HG03575 (cell line): ENCODE measurements around the gene MMAA.
"Not testable (repeated sequence)": the region's sequence is repeated elsewhere in the genome, so short reads cannot be mapped to it uniquely, and the experiment has no call there.

Experiments used
- ATAC-seq: cut with Tn5 transposase; IDR thresholded peaks from one replicate; pipeline ENCODE4 v1.9.1; 2021; ENCODE audit not compliant: unreplicated experiment, insufficient number of reproducible peaks, low FRiP score; ENCODE audit errors: extremely low read depth

MMAA gene

DNA sequence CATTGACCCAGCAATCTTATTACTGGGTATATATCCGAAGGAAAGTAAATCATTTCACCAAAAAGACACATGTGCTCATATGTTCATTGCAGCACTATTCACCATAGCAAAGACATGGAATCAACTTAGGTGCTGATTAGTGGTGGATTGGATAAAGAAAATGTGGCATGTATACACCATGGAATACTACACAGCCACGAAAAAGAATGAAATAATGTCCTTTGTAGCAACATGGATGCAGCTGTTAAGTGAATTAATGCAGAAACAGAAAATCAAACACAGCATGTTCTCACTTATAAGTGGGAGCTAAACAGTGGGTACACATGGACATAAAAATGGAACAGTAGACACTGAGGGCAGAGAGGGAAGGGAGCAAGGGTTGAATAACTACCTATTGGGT lies 72.2 kb downstream of the MMAA start:
- not testable (repeated sequence) for ATAC-seq

DNA sequence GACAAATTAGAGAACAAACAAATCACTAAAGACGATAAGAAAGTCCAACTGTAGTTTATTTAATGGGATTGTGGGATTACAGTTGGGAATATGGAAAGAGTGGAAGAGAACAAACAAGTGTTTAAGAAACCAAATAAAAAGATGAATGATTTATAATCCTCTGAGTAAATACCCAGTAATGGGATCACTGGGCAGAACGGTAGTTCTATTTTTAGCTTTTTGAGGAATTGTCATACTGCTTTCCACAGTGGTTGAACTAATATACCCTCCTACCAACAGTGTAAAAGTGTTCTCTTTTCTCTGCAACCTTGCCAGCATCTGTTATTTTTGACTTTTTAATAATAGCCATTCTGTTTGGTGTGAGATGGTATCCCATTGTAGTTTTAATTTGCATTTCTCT lies 75.7 kb downstream of the MMAA start:
- no peak for ATAC-seq

DNA sequence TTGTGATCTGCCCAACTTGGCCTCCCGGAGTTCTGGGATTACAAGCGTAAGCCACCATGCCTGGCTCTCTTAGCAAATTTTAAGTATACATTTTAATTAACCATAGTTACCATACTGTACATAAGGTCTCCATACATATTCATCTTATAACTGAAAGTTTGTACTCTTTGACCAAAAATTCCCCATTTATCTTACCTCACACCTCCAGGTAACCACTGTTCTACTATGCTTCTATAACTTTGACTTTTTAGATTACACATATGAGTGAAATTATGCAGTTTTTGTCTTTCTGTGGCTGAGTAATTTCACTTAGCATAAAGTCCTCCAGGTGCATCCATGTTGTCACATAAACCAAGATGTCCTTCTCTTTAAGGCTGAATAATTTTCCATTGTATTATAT lies 78.1 kb downstream of the MMAA start:
- no peak for ATAC-seq

DNA sequence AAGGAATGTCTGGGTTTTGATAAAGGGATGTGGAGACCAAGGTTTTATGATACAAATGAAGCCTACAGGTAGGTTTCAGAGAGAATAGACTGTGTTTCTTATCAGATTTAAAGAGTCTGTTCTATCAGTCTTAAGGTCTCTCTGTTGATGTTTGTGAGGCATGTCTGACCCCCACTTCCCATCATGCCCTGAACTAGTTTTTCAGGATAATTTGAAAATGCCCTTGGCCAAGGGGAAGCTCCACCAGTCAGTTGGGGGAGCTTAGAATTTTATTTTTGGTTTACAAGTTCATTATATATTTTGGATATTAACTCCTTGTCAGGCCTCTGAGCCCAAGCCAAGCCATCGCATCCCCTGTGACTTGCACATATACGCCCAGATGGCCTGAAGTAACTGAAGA lies 79.3 kb downstream of the MMAA start:
- no peak for ATAC-seq

DNA sequence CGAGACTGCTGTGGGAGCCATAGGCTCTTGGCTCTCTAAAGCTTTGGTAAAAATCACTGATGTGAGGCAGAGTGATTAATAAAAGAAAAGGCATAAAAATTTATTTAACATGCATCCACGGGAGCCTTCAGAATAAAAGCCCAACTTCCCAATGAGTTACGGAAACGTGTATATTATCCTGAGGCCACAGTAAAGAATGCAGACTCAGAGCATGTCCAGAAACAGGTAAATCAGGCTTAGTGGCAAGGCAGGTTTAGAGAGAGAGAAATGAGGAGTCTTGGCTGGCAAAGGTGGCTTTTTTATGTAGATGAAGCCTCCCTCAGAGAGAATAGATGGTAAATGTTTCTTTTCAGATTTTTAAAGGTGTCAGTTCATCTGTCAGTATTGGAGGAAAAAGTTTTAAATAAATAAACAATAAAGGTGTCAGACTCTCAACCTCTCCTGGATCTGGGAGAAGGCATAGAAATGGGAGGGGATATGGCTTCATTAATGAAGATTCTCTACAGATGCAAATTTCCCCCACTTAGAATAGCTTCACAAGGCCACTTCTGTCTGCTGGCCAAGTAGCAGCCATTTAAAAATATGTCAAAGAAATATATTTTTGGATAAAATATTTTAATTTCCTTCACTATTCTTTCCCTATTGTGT lies 84.8 kb downstream of the MMAA start:
- no peak for ATAC-seq

DNA sequence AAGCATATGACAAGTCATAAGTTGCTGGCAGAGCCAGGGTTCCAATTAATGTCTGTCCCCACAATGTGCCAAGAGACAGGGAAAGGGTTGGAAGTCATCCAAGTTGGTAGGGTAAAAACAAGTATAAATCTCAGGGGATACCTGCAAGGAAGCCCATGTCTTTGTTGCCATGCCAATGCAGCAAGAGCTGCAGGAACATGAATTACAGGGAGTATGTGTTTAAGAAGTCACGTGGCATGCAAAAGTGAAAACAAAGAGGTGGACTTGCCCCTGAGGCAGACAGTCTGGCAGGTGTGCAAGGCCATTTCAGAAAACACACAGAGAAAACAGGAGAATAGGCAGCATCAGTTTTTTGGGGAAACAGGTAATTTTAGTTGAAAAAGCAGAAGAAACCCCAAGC lies 90.2 kb downstream of the MMAA start:
- ATAC-seq = no peak
